Measurements from ENCODE around the gene RAB5B. TPM values are rescaled to one million over a fixed set of nuclear protein-coding genes. Genes with fewer than 3 reads are reported as not detected.

RAB5B gene
- total and polyA plus RNA-seq, 7 donors, result 82.8 to 113 (median 101) TPM

- peaks cover 0 to 50% (median 16%) of the 10 kb centered on the region in 4 donors for H3K36me3 ChIP-seq
- intact Hi-C loops (cut with DNase I), result no loop called here
Observed at GRCh38 chr12:56038022-56038655, 64.3 kb downstream of the RAB5B start.

GRCh38 chr12:56040151-56040550 lies 66.3 kb downstream of the RAB5B start:
- H3K4me1 ChIP-seq, result peaks cover 0 to 20% (median 18%) of the 10 kb centered on the region in 4 donors
- H3K9me3 ChIP-seq, result no peaks in the 10 kb centered on the region
- no peak overlapping the region for H3K4me3 ChIP-seq
- H3K27me3 ChIP-seq, result no peaks in the 10 kb centered on the region
- intact Hi-C loops (cut with DNase I), result loop anchor here (2.0 to 10.0 kb wide), 3 partner anchors 113 to 298 kb away; partner anchors contain the start of genes GDF11, PYM1 and SMARCC2
- no peak for TF ChIP-seq POLR2A (IDR thresholded peaks at IDR 0.05)
- no peak for TF ChIP-seq CTCF (IDR thresholded peaks at IDR 0.05)
- TF ChIP-seq POLR2AphosphoS5 (IDR thresholded peaks at IDR 0.05), result no peak
- no peak for TF ChIP-seq EP300 (IDR thresholded peaks at IDR 0.05)
- WGBS, 2 donors, result 92 to 93% methylated on average over 1 of the region's 1 CpG
- DNase-seq, result no peak
- H3K36me3 ChIP-seq, result peaks cover 16 to 50% (median 18%) of the 10 kb centered on the region in 4 donors
- no peak overlapping the region for H3K27ac ChIP-seq

More at GRCh38 chr12:56038022-56038655, 64.3 kb downstream of the RAB5B start:
- H3K27me3 ChIP-seq, result no peaks in the 10 kb centered on the region
- H3K4me1 ChIP-seq, result peaks cover 0 to 14% (median 13%) of the 10 kb centered on the region in 4 donors
- H3K9me3 ChIP-seq, result no peaks in the 10 kb centered on the region
- 23 to 45% methylated on average over 2 of the region's 2 CpGs for WGBS, 2 donors
- no peak overlapping the region for H3K4me3 ChIP-seq
- H3K27ac ChIP-seq, result no peak overlapping the region
- TF ChIP-seq CTCF (IDR thresholded peaks at IDR 0.05) (no peak), EP300 (IDR thresholded peaks at IDR 0.05) (no peak), POLR2A (IDR thresholded peaks at IDR 0.05) (no peak), POLR2AphosphoS5 (IDR thresholded peaks at IDR 0.05) (no peak)
- no peak for DNase-seq

GRCh38 chr12:56040963-56041551 lies 67.2 kb downstream of the RAB5B start:
- intact Hi-C loops (cut with DNase I), result loop anchor here (1.0 to 10.0 kb wide), 4 partner anchors 45 to 299 kb away; partner anchors contain the start of genes GDF11, PYM1 and SMARCC2
- peaks cover 17 to 49% (median 19%) of the 10 kb centered on the region in 4 donors for H3K36me3 ChIP-seq

More at GRCh38 chr12:56040963-56041551, 67.2 kb downstream of the RAB5B start:
- Histone ChIP-seq H3K9me3 (no peaks in the 10 kb centered on the region), H3K4me3 (peak overlapping the region; percentile 56 to 94 (median 72)), H3K27ac (peak overlapping the region; percentile 91 to 96 (median 94)), H3K4me1 (peaks cover 0 to 20% (median 18%) of the 10 kb centered on the region in 4 donors), H3K27me3 (no peaks in the 10 kb centered on the region)
- no peak for DNase-seq
- WGBS, 2 donors, result 73 to 75% methylated on average over 14 of the region's 14 CpGs
- TF ChIP-seq CTCF (IDR thresholded peaks at IDR 0.05) (peak in 1 of 4 experiments; percentile 34), EP300 (IDR thresholded peaks at IDR 0.05) (no peak), POLR2A (IDR thresholded peaks at IDR 0.05) (no peak)

Measured in sigmoid colon (tissue), 7 donors.